Endometrial microvascular endothelial cells (primary cell): ENCODE data around the gene HADH. TPM values are rescaled to one million over a fixed set of nuclear protein-coding genes. Genes with fewer than 3 reads are reported as not detected.
"Not testable (repeated sequence)": the region's sequence is repeated elsewhere in the genome, so short reads cannot be mapped to it uniquely, and the experiment has no call there.

ENCODE experiments used
- in situ Hi-C: cut with HindIII; loops from 2 replicates; pipeline ENCODE4 v1.10.0; 2017; ENCODE audit warnings: low sequenced_read_pairs, low pct_unique_long_range_greater_than_20kb; ENCODE audit errors: inconsistent ontology term
- total RNA-seq: library from RNA; depleted of rRNA; stranded (reverse); fragments of >200 nt; gene quantifications from one replicate; pipeline ENCODE4 v1.2.3, GENCODE V29; 2015; ENCODE audit errors: inconsistent ontology term

Gene HADH
- total RNA-seq, 1 donor from 2014 or later = 21.6 TPM

- in situ Hi-C loops = no loop called here
These were observed 2.4 kb downstream of the HADH start for GRCh38 chr4:107991945-107992630.

DNA sequence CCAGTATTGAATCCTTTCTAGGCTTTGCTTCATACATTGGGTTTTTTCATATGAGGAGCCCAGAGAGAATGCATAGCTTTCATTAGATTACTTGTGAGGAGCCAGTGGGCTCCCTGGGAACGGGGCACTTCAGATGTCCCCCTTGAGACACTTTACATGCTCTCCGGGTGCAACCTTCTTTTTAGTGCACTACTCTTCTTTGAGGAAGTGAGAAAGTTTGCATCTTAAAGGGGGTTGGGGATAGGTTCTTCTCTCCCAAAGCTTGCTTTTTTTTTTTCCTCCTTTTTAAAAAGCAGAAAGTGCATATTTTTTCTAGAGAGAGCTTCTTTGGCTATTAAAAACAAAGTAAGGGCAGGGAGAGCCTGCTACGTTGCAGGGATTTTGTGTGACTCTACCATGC, 4.3 kb downstream of the HADH start:
- in situ Hi-C loops = no loop called here

DNA sequence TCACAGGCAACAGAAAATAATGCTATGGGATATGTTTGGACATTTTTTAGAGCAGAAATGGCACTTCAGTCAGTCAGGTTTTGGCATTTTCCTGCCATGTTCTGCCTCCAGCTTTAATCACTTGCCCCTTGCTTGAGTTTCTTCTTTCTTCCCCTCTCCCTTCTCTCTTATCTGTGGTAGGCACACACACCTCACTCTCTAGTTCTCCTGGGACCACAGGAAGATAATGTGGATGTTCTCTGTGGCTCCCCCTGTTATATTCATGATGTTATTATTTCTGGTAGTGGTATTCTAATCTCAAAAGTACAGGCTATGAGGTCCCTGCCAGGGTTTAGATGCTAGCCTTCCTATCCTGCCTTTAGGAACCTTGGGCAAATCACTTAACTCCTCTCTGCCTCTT, 5.2 kb downstream of the HADH start:
- in situ Hi-C loops = no loop called here

DNA sequence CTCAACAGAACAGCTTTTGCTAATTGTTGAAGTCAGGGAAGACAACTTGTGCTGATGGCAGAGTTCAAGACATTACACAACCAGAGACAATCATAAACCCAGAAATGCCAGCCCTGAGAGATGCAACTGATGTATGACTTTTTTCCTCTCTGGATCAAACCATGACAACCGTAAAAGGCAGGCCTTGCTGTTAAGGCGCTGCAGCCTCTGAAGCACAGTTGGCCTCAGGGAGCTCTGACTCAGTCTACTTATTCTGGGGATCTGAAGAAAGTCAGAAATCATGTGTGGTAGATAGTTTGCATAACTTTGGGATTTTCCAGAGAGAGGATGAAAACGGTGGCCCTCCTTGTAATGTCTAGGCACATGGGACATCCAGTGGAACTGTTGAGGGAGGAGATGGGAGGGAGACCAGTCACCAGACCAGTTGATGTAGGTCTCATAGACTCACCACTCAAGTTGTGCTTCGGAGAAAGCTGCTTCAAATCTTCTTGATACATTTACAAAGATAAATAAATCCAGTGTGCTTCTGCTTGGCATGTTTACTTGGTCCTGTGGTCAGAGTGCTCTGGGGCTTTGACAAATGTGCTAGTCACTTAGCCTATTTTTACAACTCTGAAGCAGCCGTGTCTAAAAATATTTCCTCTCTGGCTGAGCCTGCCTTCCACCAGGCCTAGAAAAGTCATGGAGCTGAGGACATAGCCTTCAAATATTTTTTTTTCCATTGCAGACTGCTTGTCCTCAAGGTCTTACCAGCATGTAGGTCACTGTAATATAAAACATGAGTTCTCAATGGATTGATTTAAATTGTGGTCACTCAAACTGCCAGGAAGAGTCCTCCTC, 7.5 kb downstream of the HADH start:
- in situ Hi-C loops = no loop called here

GRCh38 chr4:107997794-107998193, 8.1 kb downstream of the HADH start:
- in situ Hi-C loops = no loop called here

- in situ Hi-C loops = no loop called here
These were observed 10.3 kb downstream of the HADH start for GRCh38 chr4:107999932-108000539.

- in situ Hi-C loops = no loop called here
These were observed 11.9 kb downstream of the HADH start for GRCh38 chr4:108001540-108002135.

DNA sequence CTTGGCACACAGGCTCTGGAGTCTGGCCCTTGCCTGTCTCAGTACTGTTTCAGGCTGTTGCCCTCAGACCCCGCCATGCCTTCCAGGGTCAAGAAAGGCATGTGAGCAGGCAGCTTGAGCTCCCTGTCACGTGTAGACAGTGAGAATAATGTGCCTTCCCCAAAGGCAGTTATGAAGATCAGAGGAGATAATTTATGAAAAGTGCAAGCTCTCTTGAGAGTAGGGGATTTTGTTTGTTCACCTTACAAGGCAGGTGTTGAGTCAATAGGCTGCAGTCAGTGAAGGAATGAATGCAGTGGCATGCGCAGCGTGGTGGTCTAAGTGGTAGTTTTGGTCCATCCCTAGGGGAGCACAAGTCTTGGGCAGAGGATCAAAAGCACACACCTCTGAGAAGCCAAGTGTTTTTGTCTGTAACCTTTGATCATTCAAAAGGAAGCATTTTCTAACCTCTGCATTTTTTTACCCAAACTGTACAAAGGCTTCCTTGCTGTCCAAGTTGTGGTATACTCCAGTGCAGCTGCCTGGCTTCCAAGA, 14.4 kb downstream of the HADH start:
- in situ Hi-C loops = no loop called here

- in situ Hi-C loops = no loop called here
These were observed 15.0 kb downstream of the HADH start for GRCh38 chr4:108004646-108005045.

DNA sequence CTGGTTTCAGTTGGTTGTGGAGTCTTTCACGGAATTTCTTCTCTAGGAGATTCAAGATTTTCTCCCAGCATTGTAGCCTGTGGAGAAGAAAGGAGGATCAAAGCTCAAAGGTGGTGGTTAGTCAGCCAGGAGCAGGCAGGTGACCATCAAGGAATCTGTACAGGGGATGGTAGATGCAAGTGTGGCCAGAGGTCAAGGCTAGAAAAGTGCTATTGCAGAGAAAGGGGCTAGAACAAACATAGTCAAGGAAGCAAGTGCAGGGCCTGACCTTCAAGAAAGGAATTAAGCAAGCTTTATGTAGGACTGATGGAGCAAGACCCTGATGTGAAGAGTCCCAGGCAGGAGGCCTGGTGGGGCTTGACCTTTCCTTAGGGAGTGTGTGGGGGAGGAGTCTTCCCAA, 16.1 kb downstream of the HADH start:
- in situ Hi-C loops = no loop called here

GRCh38 chr4:108006361-108006760, 16.7 kb downstream of the HADH start:
- in situ Hi-C loops = no loop called here

DNA sequence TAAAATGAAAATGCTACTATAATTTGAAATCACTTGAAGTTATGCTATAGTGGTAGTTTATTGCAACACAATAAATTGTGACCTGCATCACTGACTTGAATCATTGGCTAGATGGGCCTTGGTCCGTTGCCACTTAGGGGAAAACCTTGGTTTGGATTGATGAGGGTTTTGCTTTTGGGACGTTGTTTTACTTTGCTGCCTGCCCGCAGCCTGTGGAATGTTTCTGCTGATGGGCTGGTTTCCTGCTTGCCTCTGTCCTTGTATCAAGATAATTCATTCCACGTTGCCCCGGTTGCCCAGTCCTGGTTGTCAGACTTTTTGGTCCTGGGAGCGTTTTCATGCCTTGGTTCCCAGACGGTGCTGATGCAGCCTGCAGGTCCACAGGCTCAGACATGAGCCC, 18.3 kb downstream of the HADH start:
- in situ Hi-C loops = no loop called here

GRCh38 chr4:108008721-108009120, 19.0 kb downstream of the HADH start:
- in situ Hi-C loops = no loop called here

GRCh38 chr4:108010167-108010566, 20.5 kb downstream of the HADH start:
- in situ Hi-C loops = no loop called here

DNA sequence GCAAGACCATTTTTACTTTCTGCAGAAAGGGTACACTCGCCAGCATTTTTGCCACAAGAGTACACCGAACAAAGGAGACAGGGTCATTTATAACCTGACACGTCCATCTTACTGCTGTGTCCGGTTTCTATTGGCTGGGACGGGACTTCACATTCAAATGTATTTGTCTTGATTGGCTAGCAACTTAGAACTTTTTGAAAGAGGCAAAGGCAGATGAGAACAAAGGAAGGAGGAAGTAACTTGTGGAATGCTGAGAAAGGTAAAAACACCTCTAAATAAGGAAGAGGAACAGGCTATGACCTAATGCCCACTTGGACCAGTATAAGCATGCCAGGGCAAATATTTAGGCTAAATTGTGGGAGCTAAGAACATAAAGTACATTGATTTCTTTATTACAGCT, 22.7 kb downstream of the HADH start:
- in situ Hi-C loops = not testable (repeated sequence)

DNA sequence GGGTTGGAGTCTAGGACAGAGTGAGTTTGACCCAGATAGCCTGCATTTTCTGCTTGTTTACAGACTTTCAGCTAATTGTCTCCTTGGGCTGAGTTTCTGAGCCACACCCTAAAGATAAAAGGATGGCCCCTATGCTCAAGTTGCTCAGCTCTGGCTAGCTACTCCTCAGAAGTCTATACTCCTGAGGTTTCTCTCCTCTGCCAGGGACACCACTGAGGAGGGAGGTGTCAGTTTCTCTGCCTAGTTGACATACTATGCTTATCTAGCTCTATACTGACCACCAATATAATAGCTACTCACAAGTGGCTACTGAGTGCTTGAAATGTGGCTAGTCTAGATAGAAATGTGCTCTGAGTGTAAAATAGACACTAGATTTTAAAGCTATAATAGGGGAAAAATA, 23.6 kb downstream of the HADH start:
- in situ Hi-C loops = no loop called here

GRCh38 chr4:108013955-108014354, 24.3 kb downstream of the HADH start:
- in situ Hi-C loops = no loop called here

DNA sequence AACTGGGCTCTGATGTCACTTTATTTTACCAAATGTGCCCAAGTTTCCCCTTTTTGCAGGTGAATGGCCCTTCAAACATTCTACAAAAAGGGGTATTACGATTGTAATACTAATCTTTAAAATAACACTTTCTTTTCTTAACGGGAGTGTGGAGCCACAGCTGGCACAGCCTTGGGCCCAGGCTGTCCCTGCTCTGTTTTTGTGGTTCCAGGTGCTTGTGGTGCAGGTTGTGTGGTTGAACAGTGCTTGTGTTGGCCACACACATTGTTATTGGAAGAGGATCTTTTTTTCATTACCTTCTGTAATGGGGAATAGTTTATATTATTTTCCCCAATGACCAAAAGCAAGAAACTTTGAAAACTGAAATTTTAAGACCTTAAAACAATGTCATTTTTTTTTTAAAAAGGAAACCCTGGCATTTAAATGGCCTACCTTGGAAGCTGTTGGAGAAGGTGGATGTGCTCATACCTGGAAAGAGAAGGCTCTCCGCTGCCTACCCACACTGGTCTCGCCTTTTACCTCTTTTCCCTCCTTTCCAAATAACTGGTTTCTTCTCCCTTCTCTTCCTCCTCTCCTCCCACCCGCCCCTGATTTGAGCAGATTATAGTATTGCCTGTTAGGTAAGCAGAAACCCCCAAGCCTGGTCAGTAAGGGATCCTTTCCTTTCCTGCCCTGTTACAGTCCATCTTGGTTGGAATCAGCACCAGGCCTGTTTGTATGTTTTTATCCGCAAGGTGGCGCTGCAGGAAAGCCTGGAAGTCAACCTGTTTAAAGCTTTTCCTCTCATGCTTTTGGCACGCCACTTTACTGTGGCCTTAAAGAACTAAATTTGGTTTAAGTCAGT, 28.6 kb downstream of the HADH start:
- in situ Hi-C loops = no loop called here

GRCh38 chr4:108018884-108019187, 29.1 kb downstream of the HADH start:
- in situ Hi-C loops = no loop called here
